HEK293 (cell line): ENCODE results near the gene PNPLA2.

ENCODE experiments used
- AEBP2 ChIP-seq: fragments of 450-650 bp; formaldehyde crosslinking; IDR thresholded peaks from 2 replicates; pipeline ENCODE4 v1.5.1; 2016; ENCODE audit warnings: missing biosample characterization, missing genetic modification characterization, borderline replicate concordance
- BCL11A ChIP-seq: fragments of 450-650 bp; formaldehyde crosslinking; IDR thresholded peaks from 2 replicates; pipeline ENCODE4 v1.5.1; 2016; ENCODE audit warnings: low read depth, missing biosample characterization, missing genetic modification characterization
- BCL6B ChIP-seq: fragments of 450-650 bp; formaldehyde crosslinking; IDR thresholded peaks from 2 replicates; pipeline ENCODE4 v1.5.1; 2017; ENCODE audit warnings: missing biosample characterization, missing genetic modification characterization
- KLF16 ChIP-seq: fragments of 450-650 bp; formaldehyde crosslinking; IDR thresholded peaks from 2 replicates; pipeline ENCODE4 v1.5.1; 2017; ENCODE audit warnings: missing biosample characterization, missing genetic modification characterization
- KLF9 ChIP-seq: fragments of 450-650 bp; formaldehyde crosslinking; IDR thresholded peaks from 2 replicates; pipeline ENCODE4 v1.5.1; 2016; ENCODE audit warnings: missing biosample characterization, missing genetic modification characterization, low read depth
- MZF1 ChIP-seq: fragments of 450-650 bp; formaldehyde crosslinking; IDR thresholded peaks from 2 replicates; pipeline ENCODE4 v1.5.1; 2017; ENCODE audit warnings: missing biosample characterization, missing genetic modification characterization, borderline replicate concordance
- PBX3 ChIP-seq: sonication (generic); formaldehyde crosslinking; IDR thresholded peaks from 2 replicates; pipeline ENCODE4 v1.8.1; 2022; ENCODE audit warnings: mild to moderate bottlenecking, moderate library complexity, missing genetic modification reagents
- PRDM1 ChIP-seq: fragments of 450-650 bp; formaldehyde crosslinking; IDR thresholded peaks from 2 replicates; pipeline ENCODE4; 2016; ENCODE audit warnings: missing biosample characterization, missing genetic modification characterization
- ZBTB21 ChIP-seq: fragments of 450-650 bp; formaldehyde crosslinking; IDR thresholded peaks from 2 replicates; pipeline ENCODE4 v1.5.1; 2017; ENCODE audit warnings: missing biosample characterization, missing genetic modification characterization
- ZBTB8A ChIP-seq: fragments of 450-650 bp; formaldehyde crosslinking; IDR thresholded peaks from 2 replicates; pipeline ENCODE4 v1.5.1; 2016; ENCODE audit warnings: missing biosample characterization, missing genetic modification characterization
- ZIC2 ChIP-seq: fragments of 450-650 bp; formaldehyde crosslinking; IDR thresholded peaks from 2 replicates; pipeline ENCODE4 v1.5.1; 2016; ENCODE audit warnings: missing biosample characterization, missing genetic modification characterization
- ZNF132 ChIP-seq: fragments of 450-650 bp; formaldehyde crosslinking; IDR thresholded peaks from 2 replicates; pipeline ENCODE4 v1.5.1; 2017; ENCODE audit warnings: missing biosample characterization, missing genetic modification characterization, borderline replicate concordance
- ZNF266 ChIP-seq: fragments of 450-650 bp; formaldehyde crosslinking; IDR thresholded peaks from 2 replicates; pipeline ENCODE4 v1.5.1; 2016; ENCODE audit warnings: missing biosample characterization, missing genetic modification characterization, low read depth
- ZNF302 ChIP-seq: fragments of 450-650 bp; formaldehyde crosslinking; IDR thresholded peaks from 2 replicates; pipeline ENCODE4 v1.5.1; 2016; ENCODE audit warnings: missing biosample characterization, missing genetic modification characterization, low read depth
- ZNF354C ChIP-seq: fragments of 450-650 bp; formaldehyde crosslinking; IDR thresholded peaks from 2 replicates; pipeline ENCODE4 v1.5.1; 2016; ENCODE audit warnings: missing biosample characterization, missing genetic modification characterization, low read depth, borderline replicate concordance
- ZNF362 ChIP-seq: fragments of 450-650 bp; formaldehyde crosslinking; IDR thresholded peaks from 2 replicates; pipeline ENCODE4 v1.5.1; 2016; ENCODE audit warnings: missing biosample characterization, missing genetic modification characterization
- ZNF433 ChIP-seq: fragments of 450-650 bp; formaldehyde crosslinking; IDR thresholded peaks from 2 replicates; pipeline ENCODE4 v1.5.1; 2016; ENCODE audit warnings: missing biosample characterization, missing genetic modification characterization, low read depth
- ZNF600 ChIP-seq: fragments of 450-650 bp; formaldehyde crosslinking; IDR thresholded peaks from 2 replicates; pipeline ENCODE4 v1.5.1; 2016; ENCODE audit warnings: missing biosample characterization, missing genetic modification characterization
- ZNF623 ChIP-seq: fragments of 450-650 bp; formaldehyde crosslinking; IDR thresholded peaks from 2 replicates; pipeline ENCODE4 v1.5.1; 2016; ENCODE audit warnings: missing biosample characterization, missing genetic modification characterization
- ZNF747 ChIP-seq: fragments of 450-650 bp; formaldehyde crosslinking; IDR thresholded peaks from 2 replicates; pipeline ENCODE4 v1.5.1; 2016; ENCODE audit warnings: missing biosample characterization, missing genetic modification characterization
- ZNF768 ChIP-seq: fragments of 450-650 bp; formaldehyde crosslinking; IDR thresholded peaks from 2 replicates; pipeline ENCODE4 v1.5.1; 2018; ENCODE audit warnings: missing biosample characterization, mild to moderate bottlenecking, missing genetic modification characterization
- ZNF837 ChIP-seq: fragments of 450-650 bp; formaldehyde crosslinking; IDR thresholded peaks from 2 replicates; pipeline ENCODE4 v1.5.1; 2016; ENCODE audit warnings: missing biosample characterization, missing genetic modification characterization
- TF ChIP-seq, protein P1 (sequence below): fragments of 450-650 bp; formaldehyde crosslinking; IDR thresholded peaks from 2 replicates; pipeline ENCODE4 v1.5.1; 2016; ENCODE audit warnings: missing biosample characterization, missing genetic modification characterization
- TF ChIP-seq, protein P2 (sequence below): fragments of 450-650 bp; formaldehyde crosslinking; IDR thresholded peaks from 2 replicates; pipeline ENCODE4 v1.5.1; 2016; ENCODE audit warnings: missing biosample characterization, missing genetic modification characterization, low read depth
- TF ChIP-seq, protein P3 (sequence below): fragments of 450-650 bp; formaldehyde crosslinking; IDR thresholded peaks from 2 replicates; pipeline ENCODE4 v1.5.1; 2016; ENCODE audit warnings: missing biosample characterization, missing genetic modification characterization
- TF ChIP-seq, protein P4 (sequence below): fragments of 450-650 bp; formaldehyde crosslinking; IDR thresholded peaks from 2 replicates; pipeline ENCODE4 v1.5.1; 2016; ENCODE audit warnings: missing biosample characterization, missing genetic modification characterization

PNPLA2 gene

GRCh38 chr11:790721-791564 lies 27.8 kb upstream of the PNPLA2 start (continued):
- TF ChIP-seq BCL6B (tag by site-specific recombination) (no peak), ZBTB21 (tag by site-specific recombination) (no peak), ZNF768 (no peak), ZNF747 (tag by site-specific recombination) (no peak), ZBTB8A (no peak), AEBP2 (no peak), ZIC2 (tag by site-specific recombination) (0 out of 2 replicates have a peak, but pooled peaks have one; percentile 33), ZNF623 (peak; percentile 14; the same call in 1 of the 2 replicates), ZNF132 (tag by site-specific recombination) (no peak), ZNF266 (tag by site-specific recombination) (no peak), MZF1 (tag by site-specific recombination) (no peak), ZNF362 (tag by site-specific recombination) (no peak), ZNF302 (tag by site-specific recombination) (no peak), BCL11A (tag by site-specific recombination) (no peak), ZNF433 (no peak), PRDM1 (tag by site-specific recombination) (no peak), ZNF600 (tag by site-specific recombination) (0 out of 2 replicates have a peak, but pooled peaks have one; percentile 24), KLF9 (tag by site-specific recombination) (peak; percentile 48; the same call in 1 of the 2 replicates), KLF16 (tag by site-specific recombination) (no peak), ZNF354C (tag by site-specific recombination) (no peak), ZNF837 (tag by site-specific recombination) (no peak), PBX3 (CRISPR knock-in tag) (no peak)
- TF ChIP-seq, protein P1, sequence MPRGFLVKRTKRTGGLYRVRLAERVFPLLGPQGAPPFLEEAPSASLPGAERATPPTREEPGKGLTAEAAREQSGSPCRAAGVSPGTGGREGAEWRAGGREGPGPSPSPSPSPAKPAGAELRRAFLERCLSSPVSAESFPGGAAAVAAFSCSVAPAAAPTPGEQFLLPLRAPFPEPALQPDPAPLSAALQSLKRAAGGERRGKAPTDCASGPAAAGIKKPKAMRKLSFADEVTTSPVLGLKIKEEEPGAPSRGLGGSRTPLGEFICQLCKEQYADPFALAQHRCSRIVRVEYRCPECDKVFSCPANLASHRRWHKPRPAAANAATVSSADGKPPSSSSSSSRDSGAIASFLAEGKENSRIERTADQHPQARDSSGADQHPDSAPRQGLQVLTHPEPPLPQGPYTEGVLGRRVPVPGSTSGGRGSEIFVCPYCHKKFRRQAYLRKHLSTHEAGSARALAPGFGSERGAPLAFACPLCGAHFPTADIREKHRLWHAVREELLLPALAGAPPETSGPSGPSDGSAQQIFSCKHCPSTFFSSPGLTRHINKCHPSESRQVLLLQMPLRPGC (tag by site-specific recombination): no peak
- TF ChIP-seq, protein P2, sequence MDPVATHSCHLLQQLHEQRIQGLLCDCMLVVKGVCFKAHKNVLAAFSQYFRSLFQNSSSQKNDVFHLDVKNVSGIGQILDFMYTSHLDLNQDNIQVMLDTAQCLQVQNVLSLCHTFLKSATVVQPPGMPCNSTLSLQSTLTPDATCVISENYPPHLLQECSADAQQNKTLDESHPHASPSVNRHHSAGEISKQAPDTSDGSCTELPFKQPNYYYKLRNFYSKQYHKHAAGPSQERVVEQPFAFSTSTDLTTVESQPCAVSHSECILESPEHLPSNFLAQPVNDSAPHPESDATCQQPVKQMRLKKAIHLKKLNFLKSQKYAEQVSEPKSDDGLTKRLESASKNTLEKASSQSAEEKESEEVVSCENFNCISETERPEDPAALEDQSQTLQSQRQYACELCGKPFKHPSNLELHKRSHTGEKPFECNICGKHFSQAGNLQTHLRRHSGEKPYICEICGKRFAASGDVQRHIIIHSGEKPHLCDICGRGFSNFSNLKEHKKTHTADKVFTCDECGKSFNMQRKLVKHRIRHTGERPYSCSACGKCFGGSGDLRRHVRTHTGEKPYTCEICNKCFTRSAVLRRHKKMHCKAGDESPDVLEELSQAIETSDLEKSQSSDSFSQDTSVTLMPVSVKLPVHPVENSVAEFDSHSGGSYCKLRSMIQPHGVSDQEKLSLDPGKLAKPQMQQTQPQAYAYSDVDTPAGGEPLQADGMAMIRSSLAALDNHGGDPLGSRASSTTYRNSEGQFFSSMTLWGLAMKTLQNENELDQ (tag by site-specific recombination): no peak
- TF ChIP-seq, protein P3, sequence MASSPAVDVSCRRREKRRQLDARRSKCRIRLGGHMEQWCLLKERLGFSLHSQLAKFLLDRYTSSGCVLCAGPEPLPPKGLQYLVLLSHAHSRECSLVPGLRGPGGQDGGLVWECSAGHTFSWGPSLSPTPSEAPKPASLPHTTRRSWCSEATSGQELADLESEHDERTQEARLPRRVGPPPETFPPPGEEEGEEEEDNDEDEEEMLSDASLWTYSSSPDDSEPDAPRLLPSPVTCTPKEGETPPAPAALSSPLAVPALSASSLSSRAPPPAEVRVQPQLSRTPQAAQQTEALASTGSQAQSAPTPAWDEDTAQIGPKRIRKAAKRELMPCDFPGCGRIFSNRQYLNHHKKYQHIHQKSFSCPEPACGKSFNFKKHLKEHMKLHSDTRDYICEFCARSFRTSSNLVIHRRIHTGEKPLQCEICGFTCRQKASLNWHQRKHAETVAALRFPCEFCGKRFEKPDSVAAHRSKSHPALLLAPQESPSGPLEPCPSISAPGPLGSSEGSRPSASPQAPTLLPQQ (tag by site-specific recombination): no peak
- TF ChIP-seq, protein P4, sequence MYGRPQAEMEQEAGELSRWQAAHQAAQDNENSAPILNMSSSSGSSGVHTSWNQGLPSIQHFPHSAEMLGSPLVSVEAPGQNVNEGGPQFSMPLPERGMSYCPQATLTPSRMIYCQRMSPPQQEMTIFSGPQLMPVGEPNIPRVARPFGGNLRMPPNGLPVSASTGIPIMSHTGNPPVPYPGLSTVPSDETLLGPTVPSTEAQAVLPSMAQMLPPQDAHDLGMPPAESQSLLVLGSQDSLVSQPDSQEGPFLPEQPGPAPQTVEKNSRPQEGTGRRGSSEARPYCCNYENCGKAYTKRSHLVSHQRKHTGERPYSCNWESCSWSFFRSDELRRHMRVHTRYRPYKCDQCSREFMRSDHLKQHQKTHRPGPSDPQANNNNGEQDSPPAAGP (tag by site-specific recombination): no peak
